HG03575 (cell line): Measurements from ENCODE around the gene GLMN.

Source experiments
- ATAC-seq: cut with Tn5 transposase; IDR thresholded peaks from one replicate; pipeline ENCODE4 v1.9.1; 2021; ENCODE audit not compliant: unreplicated experiment, insufficient number of reproducible peaks, low FRiP score; ENCODE audit errors: extremely low read depth

GLMN gene

GRCh38 chr1:92298573-92299476 lies at the start of gene GLMN, which contains the start of gene RPAP2:
Gene GLMN, minus strand, starts transcription at chr1:92298987. Its CDS starts 988 bp downstream, at chr1:92297999.
Gene RPAP2, plus strand, starts transcription at chr1:92299059. Its CDS starts 15 bp downstream, at chr1:92299074.
- ATAC-seq: peak; percentile 79

GRCh38 chr1:92346866-92347640 lies 48.3 kb upstream of the GLMN start:
- no peak for ATAC-seq

GRCh38 chr1:92343061-92343460 lies 44.3 kb upstream of the GLMN start:
- no peak for ATAC-seq

GRCh38 chr1:92342401-92342800 lies 43.6 kb upstream of the GLMN start:
- no peak for ATAC-seq

GRCh38 chr1:92340154-92340553 lies 41.4 kb upstream of the GLMN start:
- ATAC-seq: no peak

- ATAC-seq: no peak
Measured at GRCh38 chr1:92333668-92334067, 34.9 kb upstream of the GLMN start.

GRCh38 chr1:92329347-92330129 lies 30.8 kb upstream of the GLMN start:
- no peak for ATAC-seq

GRCh38 chr1:92327794-92328193 lies 29.0 kb upstream of the GLMN start:
- ATAC-seq: no peak

GRCh38 chr1:92326681-92327080 lies 27.9 kb upstream of the GLMN start:
- ATAC-seq: no peak

GRCh38 chr1:92324784-92325183 lies 26.0 kb upstream of the GLMN start:
- no peak for ATAC-seq

- no peak for ATAC-seq
Measured at GRCh38 chr1:92323473-92324453, 25.0 kb upstream of the GLMN start.

GRCh38 chr1:92317836-92318493 lies 19.2 kb upstream of the GLMN start:
- ATAC-seq: no peak

GRCh38 chr1:92315766-92316599 lies 17.2 kb upstream of the GLMN start:
- no peak for ATAC-seq

GRCh38 chr1:92314024-92314423 lies 15.2 kb upstream of the GLMN start:
- ATAC-seq: no peak

GRCh38 chr1:92310185-92310597 lies 11.4 kb upstream of the GLMN start:
- no peak for ATAC-seq

GRCh38 chr1:92307980-92308379 lies 9.2 kb upstream of the GLMN start:
- no peak for ATAC-seq

GRCh38 chr1:92306020-92306419 lies 7.2 kb upstream of the GLMN start:
- ATAC-seq: no peak
